Measurements from ENCODE around the gene OR2V1. TPM values are rescaled to one million over a fixed set of nuclear protein-coding genes. Genes with fewer than 3 reads are reported as not detected.
"Not testable (repeated sequence)": the region's sequence is repeated elsewhere in the genome, so short reads cannot be mapped to it uniquely, and the experiment has no call there.

Gene OR2V1
- not detected for total RNA-seq
- not detected for polyA plus RNA-seq
- not detected for total RNA-seq

DNA sequence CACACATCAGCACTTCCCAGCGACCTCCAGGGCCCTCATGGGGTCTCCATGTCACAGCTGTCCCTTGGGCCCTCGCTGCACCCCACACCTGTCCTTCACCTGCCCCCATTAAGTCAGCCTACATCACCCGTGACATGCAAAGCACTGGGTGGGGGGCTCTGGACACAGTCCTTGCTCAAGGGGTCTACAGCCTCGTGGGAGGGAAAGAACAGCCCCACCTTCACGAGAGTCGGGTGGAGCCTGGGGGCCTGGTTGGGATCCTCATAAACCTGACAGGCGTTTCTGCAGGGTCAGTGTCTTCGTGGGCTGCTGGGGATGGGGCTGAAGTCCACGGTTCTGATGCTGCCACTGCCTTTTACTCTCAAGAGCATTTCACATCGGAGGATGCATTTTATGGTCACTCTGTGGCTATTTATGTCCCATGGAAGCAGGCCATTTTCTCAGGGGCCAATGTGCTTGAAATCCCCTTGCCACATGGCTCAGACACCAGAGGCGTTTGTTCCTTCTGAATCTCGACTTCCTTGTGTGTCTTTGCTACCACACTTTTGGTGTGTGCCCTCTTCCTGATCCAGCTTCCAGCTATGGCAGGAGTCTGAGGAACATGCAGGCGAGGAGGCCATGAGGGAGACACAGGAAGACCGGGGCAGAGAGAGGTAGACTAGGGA lies at the start of gene OR2V1:
TSS of gene OR2V1 (minus strand) at position 338 of the 665 bp plus-strand sequence. CDS start 5,865 bp downstream, outside the sequence.
- H3K27me3 ChIP-seq (ENCODE audit: control insufficient read depth in 2 of 2, insufficient read depth in 2 of 2, low read length in 2 of 2): peaks cover 0 to 5% of the 10 kb centered on the region in 2 donors

DNA sequence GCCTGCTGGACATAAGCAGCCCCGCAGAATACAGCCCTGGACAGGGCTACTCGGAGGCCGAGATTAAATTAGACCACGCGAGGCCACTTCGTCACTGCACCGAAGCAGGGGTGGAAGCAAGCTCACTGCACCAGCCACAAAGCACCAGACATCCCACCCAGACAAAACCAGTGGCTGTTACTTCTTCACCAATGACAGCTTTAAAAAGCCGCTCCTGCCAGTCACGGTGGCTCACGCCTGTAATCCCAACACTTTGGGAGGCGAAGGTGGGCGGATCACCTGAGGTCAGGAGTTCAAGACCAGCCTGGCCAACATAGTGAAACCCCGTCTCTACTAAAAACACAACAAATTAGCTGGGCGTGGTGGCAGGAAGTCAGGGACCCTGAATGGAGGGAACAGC lies 46.6 kb upstream of the OR2V1 start:
- Mint-ChIP-seq H3K4me1 (peaks cover 9 to 24% (median 21%) of the 10 kb centered on the region in 7 donors), H3K27me3 (peaks cover 10 to 46% (median 15%) of the 10 kb centered on the region in 5 donors)
- CTCF ChIA-PET; H3K27ac ChIP-seq (ENCODE audit: low read depth, low read length); ATAC-seq; intact Hi-C loops (cut with micrococcal nuclease); H3K36me3 Mint-ChIP-seq; H3K9me3 Mint-ChIP-seq; H3K27me3 ChIP-seq (ENCODE audit: control insufficient read depth in 2 of 2, insufficient read depth in 2 of 2, low read length in 2 of 2); H3K36me3 ChIP-seq (ENCODE audit: control insufficient read depth in 2 of 3, insufficient read depth in 3 of 3, low read length in 3 of 3); H3K9me3 ChIP-seq (ENCODE audit: control insufficient read depth in 2 of 3, low read length in 3 of 3); DNase-seq; POLR2A ChIA-PET; H3K27ac Mint-ChIP-seq; H3K4me3 Mint-ChIP-seq; H3K4me3 ChIP-seq (ENCODE audit: low read length): not testable (repeated sequence)
- peaks cover 10 to 20% of the 10 kb centered on the region in 2 donors for H3K4me1 ChIP-seq (ENCODE audit: control insufficient read depth in 2 of 2, insufficient read depth in 2 of 2, low read length in 2 of 2)

More for the DNA sequence above, at the start of gene OR2V1:
- H3K4me3 Mint-ChIP-seq: no peak within 1 kb of the TSS
- Histone ChIP-seq H3K36me3 (ENCODE audit: control insufficient read depth in 2 of 3, insufficient read depth in 3 of 3, low read length in 3 of 3) (no peaks in the 10 kb centered on the region), H3K4me3 (ENCODE audit: low read length) (no peak within 1 kb of the TSS), H3K27ac (ENCODE audit: low read depth, low read length) (no peak within 1 kb of the TSS), H3K9me3 (ENCODE audit: control insufficient read depth in 2 of 3, low read length in 3 of 3) (no peaks in the 10 kb centered on the region), H3K4me1 (ENCODE audit: control insufficient read depth in 2 of 2, insufficient read depth in 2 of 2, low read length in 2 of 2) (no peaks in the 10 kb centered on the region)
- H3K36me3 Mint-ChIP-seq: peaks cover 0 to 7% (median 3%) of the 10 kb centered on the region in 5 donors
- no peak within 1 kb of the TSS for H3K27ac Mint-ChIP-seq
- peaks cover 0 to 15% (median 6%) of the 10 kb centered on the region in 11 donors for H3K9me3 Mint-ChIP-seq
- DNase-seq: no peak
- peaks cover 24 to 71% (median 63%) of the 10 kb centered on the region in 5 donors for H3K27me3 Mint-ChIP-seq
- peaks cover 0 to 4% (median 0%) of the 10 kb centered on the region in 7 donors for H3K4me1 Mint-ChIP-seq
- intact Hi-C loops (cut with micrococcal nuclease): no loop called here
- ATAC-seq: no peak
- CTCF ChIA-PET: no interaction called here
- POLR2A ChIA-PET: no interaction called here

- no peak for ATAC-seq
- H3K36me3 ChIP-seq (ENCODE audit: control insufficient read depth in 2 of 3, insufficient read depth in 3 of 3, low read length in 3 of 3): no peaks in the 10 kb centered on the region
- H3K4me3 ChIP-seq (ENCODE audit: low read length): no peak overlapping the region
- H3K27ac ChIP-seq (ENCODE audit: low read depth, low read length): no peak overlapping the region
- H3K4me1 ChIP-seq (ENCODE audit: control insufficient read depth in 2 of 2, insufficient read depth in 2 of 2, low read length in 2 of 2): peaks cover 10 to 16% of the 10 kb centered on the region in 2 donors
- Mint-ChIP-seq H3K9me3 (peaks cover 0 to 7% (median 0%) of the 10 kb centered on the region in 11 donors), H3K27me3 (peaks cover 11 to 48% (median 22%) of the 10 kb centered on the region in 5 donors), H3K4me3 (no peak overlapping the region), H3K36me3 (peaks cover 0 to 5% (median 0%) of the 10 kb centered on the region in 5 donors), H3K4me1 (peaks cover 8 to 20% (median 17%) of the 10 kb centered on the region in 7 donors), H3K27ac (no peak overlapping the region)
- ChIA-PET CTCF (no interaction called here), POLR2A (no interaction called here)
- intact Hi-C loops (cut with micrococcal nuclease): no loop called here
- H3K27me3 ChIP-seq (ENCODE audit: control insufficient read depth in 2 of 2, insufficient read depth in 2 of 2, low read length in 2 of 2): no peaks in the 10 kb centered on the region
- no peaks in the 10 kb centered on the region for H3K9me3 ChIP-seq (ENCODE audit: control insufficient read depth in 2 of 3, low read length in 3 of 3)
- no peak for DNase-seq
Observed at GRCh38 chr5:181176254-181176952, 45.4 kb upstream of the OR2V1 start.

DNA sequence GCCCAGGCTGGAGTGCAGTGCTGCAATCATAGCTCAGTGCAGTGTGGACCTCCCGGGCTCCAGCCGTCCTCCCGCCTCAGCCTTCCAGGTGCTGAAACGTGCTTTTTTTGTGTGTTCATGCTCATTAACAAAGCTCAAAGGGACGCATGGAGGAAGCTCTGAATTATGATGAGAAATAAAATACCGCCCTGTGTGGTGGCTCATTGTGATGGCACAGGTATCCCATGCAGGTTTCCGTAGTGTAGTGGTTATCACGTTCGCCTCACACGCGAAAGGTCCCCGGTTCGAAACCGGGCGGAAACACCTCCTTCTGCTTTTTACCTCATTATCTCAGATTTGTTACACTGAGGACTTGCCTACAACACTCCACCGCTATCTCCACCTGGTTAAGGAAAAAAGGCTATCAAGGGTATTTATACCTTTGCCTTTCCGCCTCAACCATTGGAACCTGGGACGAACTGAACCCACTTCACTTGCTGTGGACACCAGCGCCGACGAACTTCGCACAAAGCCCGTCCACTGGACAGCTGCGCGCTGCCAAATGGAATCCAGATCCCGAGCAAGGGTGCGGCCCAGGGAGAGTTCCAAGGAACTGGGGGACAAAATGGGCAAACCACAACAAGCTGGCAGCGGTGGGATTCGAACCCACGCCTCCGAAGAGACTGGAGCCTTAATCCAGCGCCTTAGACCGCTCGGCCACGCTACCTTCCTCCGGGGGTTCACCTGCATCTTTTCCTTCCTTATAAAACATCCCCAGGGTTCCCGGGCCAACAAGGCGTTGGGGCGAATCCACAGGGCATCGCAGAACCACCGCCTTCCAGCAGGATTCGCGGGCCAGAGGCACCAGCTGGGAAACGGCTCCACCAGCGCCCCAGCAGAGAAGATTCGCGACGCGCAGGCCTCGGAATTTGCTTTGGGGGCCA lies 42.7 kb upstream of the OR2V1 start:
- POLR2A ChIA-PET: interaction anchor here (0.5 to 3.3 kb wide), 9 partner anchors 9 to 1550 kb away, joined by 3 to 17 read pairs (median 6); partner anchors contain the start of gene HNRNPH1
- intact Hi-C loops (cut with micrococcal nuclease): loop anchor here (1.0 to 2.0 kb wide), 3 partner anchors 9 to 15 kb away; no protein-coding TSS in a partner anchor
- peaks cover 32 to 69% (median 47%) of the 10 kb centered on the region in 5 donors for H3K27me3 Mint-ChIP-seq

GRCh38 chr5:181173027-181173419 lies 42.1 kb upstream of the OR2V1 start:
- peaks cover 0 to 6% (median 4%) of the 10 kb centered on the region in 5 donors for H3K36me3 Mint-ChIP-seq

More for the DNA sequence above, 42.7 kb upstream of the OR2V1 start:
- Histone ChIP-seq H3K36me3 (ENCODE audit: control insufficient read depth in 2 of 3, insufficient read depth in 3 of 3, low read length in 3 of 3) (no peaks in the 10 kb centered on the region), H3K4me3 (ENCODE audit: low read length) (peak overlapping the region; percentile 54), H3K27me3 (ENCODE audit: control insufficient read depth in 2 of 2, insufficient read depth in 2 of 2, low read length in 2 of 2) (peaks cover 6 to 19% of the 10 kb centered on the region in 2 donors), H3K9me3 (ENCODE audit: control insufficient read depth in 2 of 3, low read length in 3 of 3) (no peaks in the 10 kb centered on the region), H3K4me1 (ENCODE audit: control insufficient read depth in 2 of 2, insufficient read depth in 2 of 2, low read length in 2 of 2) (peaks cover 10 to 23% of the 10 kb centered on the region in 2 donors), H3K27ac (ENCODE audit: low read depth, low read length) (no peak overlapping the region)
- peaks cover 20 to 45% (median 36%) of the 10 kb centered on the region in 7 donors for H3K4me1 Mint-ChIP-seq
- peak overlapping the region; percentile 64 to 98 (median 91) for H3K4me3 Mint-ChIP-seq
- CTCF ChIA-PET: interaction anchor here (0.8 to 1.6 kb wide), 3 partner anchors 9 to 34 kb away, joined by 3 to 8 read pairs (median 5); no protein-coding TSS in a partner anchor
- peak overlapping the region; percentile 65 to 98 (median 85) for H3K27ac Mint-ChIP-seq
- peaks cover 0 to 18% (median 0%) of the 10 kb centered on the region in 11 donors for H3K9me3 Mint-ChIP-seq
- DNase-seq: peak; percentile 19 to 81 (median 69)
- peaks cover 0 to 6% (median 4%) of the 10 kb centered on the region in 5 donors for H3K36me3 Mint-ChIP-seq
- ATAC-seq: peak; percentile 75

More at GRCh38 chr5:181173027-181173419, 42.1 kb upstream of the OR2V1 start:
- peak overlapping the region; percentile 64 to 98 (median 91) for H3K4me3 Mint-ChIP-seq
- ChIA-PET CTCF (interaction anchor here (0.8 to 1.6 kb wide), 3 partner anchors 10 to 34 kb away, joined by 3 to 8 read pairs (median 5); no protein-coding TSS in a partner anchor), POLR2A (interaction anchor here (0.6 to 3.3 kb wide), 9 partner anchors 10 to 1549 kb away, joined by 3 to 17 read pairs (median 6); partner anchors contain the start of gene HNRNPH1)
- H3K27me3 Mint-ChIP-seq: peaks cover 37 to 72% (median 53%) of the 10 kb centered on the region in 5 donors
- Histone ChIP-seq H3K27me3 (ENCODE audit: control insufficient read depth in 2 of 2, insufficient read depth in 2 of 2, low read length in 2 of 2) (peaks cover 6 to 25% of the 10 kb centered on the region in 2 donors), H3K36me3 (ENCODE audit: control insufficient read depth in 2 of 3, insufficient read depth in 3 of 3, low read length in 3 of 3) (no peaks in the 10 kb centered on the region), H3K27ac (ENCODE audit: low read depth, low read length) (no peak overlapping the region), H3K9me3 (ENCODE audit: control insufficient read depth in 2 of 3, low read length in 3 of 3) (no peaks in the 10 kb centered on the region), H3K4me3 (ENCODE audit: low read length) (peak overlapping the region; percentile 54), H3K4me1 (ENCODE audit: control insufficient read depth in 2 of 2, insufficient read depth in 2 of 2, low read length in 2 of 2) (peaks cover 10 to 23% of the 10 kb centered on the region in 2 donors)
- peaks cover 20 to 50% (median 39%) of the 10 kb centered on the region in 7 donors for H3K4me1 Mint-ChIP-seq
- DNase-seq (peak in 1 of 9 donors; percentile 56), ATAC-seq (peak; percentile 84)
- intact Hi-C loops (cut with micrococcal nuclease): loop anchor here (1.0 to 2.0 kb wide), 3 partner anchors 9 to 16 kb away; no protein-coding TSS in a partner anchor
- H3K27ac Mint-ChIP-seq: peak overlapping the region; percentile 65 to 98 (median 85)
- H3K9me3 Mint-ChIP-seq: peaks cover 0 to 20% (median 0%) of the 10 kb centered on the region in 11 donors

All from naive thymus-derived CD4-positive, alpha-beta T cell (primary cell).